ENCODE data around the gene OCIAD1.

OCIAD1 gene

DNA sequence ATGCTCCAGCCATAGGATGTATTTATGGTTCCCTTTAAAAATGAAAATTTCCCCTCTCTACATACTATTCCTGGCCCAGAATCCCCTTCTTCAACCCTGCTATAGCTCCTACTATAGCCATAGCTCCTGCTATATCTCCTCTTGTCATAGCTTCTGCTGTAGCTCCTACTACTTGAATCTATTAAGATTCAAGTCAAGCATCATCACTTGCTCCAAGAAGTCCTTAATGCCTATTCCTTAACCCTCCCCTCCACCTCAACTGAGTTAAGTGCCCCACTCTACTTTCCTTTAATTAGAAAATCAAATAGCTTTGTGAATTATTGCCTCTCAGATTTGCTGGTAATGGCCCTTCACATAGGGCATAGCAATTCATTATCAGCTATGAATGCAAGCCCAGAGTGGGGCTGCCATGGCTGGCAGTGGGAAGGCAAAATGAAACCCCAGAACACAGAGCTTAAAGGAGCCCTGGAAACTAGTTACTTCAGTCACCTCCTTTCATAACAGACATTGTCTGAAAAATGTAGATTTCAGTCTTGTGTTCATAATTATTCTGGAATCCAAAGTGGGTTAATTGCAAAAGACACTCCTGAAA lies 60.2 kb downstream of the OCIAD1 start:
- DNase-seq (ENCODE audit: low spot score) = no peak

DNA sequence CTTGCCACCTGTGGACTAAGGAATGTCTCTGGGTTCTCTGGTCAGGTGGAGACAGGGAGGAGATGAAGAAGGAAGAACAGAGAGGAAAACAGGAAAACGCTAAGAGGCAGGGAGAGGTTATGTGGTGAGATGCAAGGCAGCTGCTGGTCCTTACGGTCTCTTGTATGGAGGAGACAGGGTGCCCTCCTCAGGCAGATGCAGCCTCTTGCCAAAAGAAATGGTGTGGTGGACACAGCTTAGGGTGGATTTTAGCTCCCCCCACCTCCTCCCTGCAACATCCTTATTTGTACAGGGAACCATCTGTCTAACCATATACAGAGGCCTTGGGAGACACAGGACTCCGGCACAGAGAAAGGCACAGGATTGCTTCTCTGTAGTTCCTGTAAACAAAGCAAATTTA lies 66.0 kb downstream of the OCIAD1 start:
- no peak for DNase-seq (ENCODE audit: low spot score)

- no peak for DNase-seq (ENCODE audit: low spot score)
Observed at GRCh38 chr4:48898733-48899431, 68.0 kb downstream of the OCIAD1 start.

- DNase-seq (ENCODE audit: low spot score) = no peak
Observed at GRCh38 chr4:48899432-48899749, 68.5 kb downstream of the OCIAD1 start.

- no peak for DNase-seq (ENCODE audit: low spot score)
Observed at GRCh38 chr4:48899950-48900349, 69.1 kb downstream of the OCIAD1 start.

DNA sequence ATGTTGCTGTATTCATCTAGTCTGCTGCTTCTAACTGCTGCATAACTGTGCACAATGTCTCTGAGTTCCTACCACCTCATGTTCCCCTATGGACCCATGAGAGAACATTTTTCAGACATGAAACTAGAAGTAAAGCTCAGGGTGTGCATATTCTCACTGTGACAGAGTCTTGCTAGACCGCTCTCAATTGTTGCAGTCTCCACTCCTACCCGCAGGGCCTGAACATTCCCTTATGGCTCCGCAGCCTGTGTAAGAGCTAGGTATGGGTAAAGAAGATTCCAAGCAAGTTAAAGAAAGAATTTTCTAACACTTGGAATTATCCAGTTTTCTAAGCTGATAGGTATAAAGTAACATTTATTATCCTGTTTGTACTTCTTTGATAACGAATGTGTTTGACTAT lies 70.3 kb downstream of the OCIAD1 start:
- DNase-seq (ENCODE audit: low spot score) = no peak

GRCh38 chr4:48902266-48902665 lies 71.4 kb downstream of the OCIAD1 start:
- no peak for DNase-seq (ENCODE audit: low spot score)

DNA sequence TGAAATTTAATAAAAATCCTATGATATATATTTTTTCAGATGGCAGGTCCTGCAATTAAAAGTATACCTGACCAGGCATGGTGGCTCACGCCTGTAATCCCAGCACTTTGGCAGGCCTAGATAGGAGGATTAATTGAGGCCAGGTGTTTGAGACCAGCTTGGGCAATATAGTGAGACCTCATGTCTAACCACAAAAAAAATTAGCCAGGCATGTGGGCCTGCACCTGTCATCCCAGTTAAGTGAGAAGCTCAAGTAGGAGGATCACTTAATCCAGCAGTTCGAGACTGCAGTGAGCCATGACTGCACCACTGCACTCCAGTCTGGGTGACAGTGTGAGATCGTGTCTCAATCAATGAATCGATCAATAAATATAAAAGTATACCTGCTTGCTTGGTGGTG lies 73.2 kb downstream of the OCIAD1 start:
- DNase-seq (ENCODE audit: low spot score) = no peak

DNA sequence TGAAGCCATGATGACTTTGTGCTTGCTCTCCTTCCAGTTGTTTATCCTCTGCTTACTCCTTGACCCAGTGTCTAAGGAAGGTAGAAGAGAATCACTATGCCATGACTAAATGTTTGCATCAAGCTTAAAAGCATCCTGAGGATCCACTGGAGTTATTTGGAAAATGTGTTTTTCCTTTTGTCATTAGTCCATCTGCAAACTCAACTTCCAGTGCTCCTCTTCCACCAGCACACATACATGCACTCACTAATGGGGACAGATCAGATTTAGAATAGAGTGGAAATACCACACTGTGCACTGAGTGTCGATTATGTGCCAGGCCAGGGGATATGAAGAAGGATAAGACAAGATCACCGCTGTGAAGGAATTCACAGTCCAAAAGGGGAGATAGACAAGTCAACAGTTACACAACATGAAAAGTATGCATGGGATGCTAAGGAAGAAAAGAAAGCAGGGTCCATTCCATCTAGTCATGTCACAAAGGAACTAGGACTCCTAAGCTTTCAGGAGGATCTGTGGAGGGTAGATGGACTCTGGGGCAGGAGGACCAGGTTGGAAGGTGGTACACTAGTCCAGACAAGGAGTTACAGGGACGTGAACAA lies 73.8 kb downstream of the OCIAD1 start:
- no peak for DNase-seq (ENCODE audit: low spot score)

- DNase-seq (ENCODE audit: low spot score) = no peak
Observed at GRCh38 chr4:48905363-48906015, 74.6 kb downstream of the OCIAD1 start.

- DNase-seq (ENCODE audit: low spot score) = peak; percentile 85
Observed at GRCh38 chr4:48906206-48907173, 75.6 kb downstream of the OCIAD1 start, which contains the start of gene OCIAD2. TSS of gene OCIAD2 (minus strand) at chr4:48906774. CDS start at chr4:48904549, 2,225 bp downstream.

DNA sequence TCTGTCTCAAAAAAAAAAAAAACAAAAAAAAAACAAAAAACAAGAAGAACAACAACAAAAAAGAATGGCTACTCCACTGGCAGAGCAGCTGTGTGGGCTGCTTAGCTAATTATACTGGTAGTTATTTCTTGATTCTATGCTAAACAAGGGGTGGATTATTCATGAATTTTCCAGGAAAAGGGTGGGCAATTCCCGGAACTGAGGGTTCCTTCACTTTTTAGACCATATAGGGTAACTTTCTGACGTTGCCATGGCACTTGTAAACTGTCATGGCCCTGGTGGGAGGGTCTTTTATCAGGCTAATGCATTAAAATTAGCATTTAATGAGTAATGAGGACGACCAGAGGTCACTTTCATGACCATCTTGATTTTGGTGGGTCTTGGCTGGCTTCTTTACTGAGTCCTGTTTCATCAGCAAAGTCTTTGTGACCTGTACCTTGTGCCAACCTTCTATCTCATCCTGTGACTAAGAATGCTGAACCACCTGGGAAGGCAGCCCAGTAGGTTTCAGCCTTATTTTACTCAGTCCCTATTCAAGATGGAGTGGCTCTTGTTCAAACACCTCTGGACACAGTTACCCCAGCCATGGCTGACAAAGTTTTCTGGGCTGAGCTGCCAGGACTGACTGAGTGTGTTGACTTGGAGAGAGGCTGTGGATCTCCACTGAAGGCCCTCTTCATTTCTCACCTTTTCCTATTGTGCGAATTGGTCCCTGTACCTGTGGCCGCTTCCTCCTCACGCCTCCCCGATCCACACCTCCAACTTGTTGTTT lies 77.0 kb downstream of the OCIAD1 start:
- DNase-seq (ENCODE audit: low spot score) = no peak

- no peak for DNase-seq (ENCODE audit: low spot score)
Observed at GRCh38 chr4:48908687-48909086, 77.8 kb downstream of the OCIAD1 start.

- DNase-seq (ENCODE audit: low spot score) = peak; percentile 86
Observed at GRCh38 chr4:48909697-48910096, 78.8 kb downstream of the OCIAD1 start.

DNA sequence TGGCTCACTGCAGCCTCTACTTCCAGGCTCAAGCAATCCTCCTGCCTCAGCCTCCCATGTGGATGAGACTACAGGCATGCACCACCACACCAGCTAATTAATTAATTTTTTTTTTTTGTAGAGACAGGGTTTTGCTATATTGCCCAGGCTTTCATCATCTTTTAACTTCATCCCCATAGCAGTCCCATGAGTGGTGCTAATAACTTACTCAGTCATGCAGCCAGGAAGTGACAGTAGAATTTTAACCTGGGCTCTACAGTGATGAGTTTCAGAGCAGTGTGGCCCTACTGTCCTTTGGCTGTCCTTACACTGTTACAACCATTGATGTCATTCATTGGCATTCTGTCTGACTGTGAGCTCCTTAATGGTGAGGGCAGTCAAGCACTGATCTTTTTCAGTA lies 79.6 kb downstream of the OCIAD1 start:
- DNase-seq (ENCODE audit: low spot score) = no peak

All from activated CD4-positive, alpha-beta T cell treated with anti-CD3 and anti-CD28 coated beads, Interleukin-2, Interleukin-4, amounts not matched to agents 100 ng/mL and 50 ng/mL, durations not matched to agents 16 hours and 8 hours (primary cell).